ENCODE data around the gene LPP.

- TF ChIP-seq, protein P1, sequence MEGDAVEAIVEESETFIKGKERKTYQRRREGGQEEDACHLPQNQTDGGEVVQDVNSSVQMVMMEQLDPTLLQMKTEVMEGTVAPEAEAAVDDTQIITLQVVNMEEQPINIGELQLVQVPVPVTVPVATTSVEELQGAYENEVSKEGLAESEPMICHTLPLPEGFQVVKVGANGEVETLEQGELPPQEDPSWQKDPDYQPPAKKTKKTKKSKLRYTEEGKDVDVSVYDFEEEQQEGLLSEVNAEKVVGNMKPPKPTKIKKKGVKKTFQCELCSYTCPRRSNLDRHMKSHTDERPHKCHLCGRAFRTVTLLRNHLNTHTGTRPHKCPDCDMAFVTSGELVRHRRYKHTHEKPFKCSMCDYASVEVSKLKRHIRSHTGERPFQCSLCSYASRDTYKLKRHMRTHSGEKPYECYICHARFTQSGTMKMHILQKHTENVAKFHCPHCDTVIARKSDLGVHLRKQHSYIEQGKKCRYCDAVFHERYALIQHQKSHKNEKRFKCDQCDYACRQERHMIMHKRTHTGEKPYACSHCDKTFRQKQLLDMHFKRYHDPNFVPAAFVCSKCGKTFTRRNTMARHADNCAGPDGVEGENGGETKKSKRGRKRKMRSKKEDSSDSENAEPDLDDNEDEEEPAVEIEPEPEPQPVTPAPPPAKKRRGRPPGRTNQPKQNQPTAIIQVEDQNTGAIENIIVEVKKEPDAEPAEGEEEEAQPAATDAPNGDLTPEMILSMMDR (IDR thresholded peaks at IDR 0.05; ENCODE audit: low read length) = no peak
- TF ChIP-seq EZH2 (IDR thresholded peaks at IDR 0.05; ENCODE audit: borderline replicate concordance, low read length) = no peak
These were observed 518.0 kb downstream of the LPP start for GRCh38 chr3:188671971-188672370.
